SK-N-SH treated with all-trans-retinoic acid at 6 μM for 48 hours (cell line): ENCODE data around the gene PIK3R6.

Source experiments
- ARNTL ChIP-seq: fragments of 450-650 bp; formaldehyde crosslinking; IDR thresholded peaks from 2 replicates; pipeline ENCODE4 v1.5.0; 2020; ENCODE audit warnings: low read depth, mild to moderate bottlenecking, moderate library complexity, borderline replicate concordance
- BACH2 ChIP-seq: fragments of 250-450 bp; sonication (Bioruptor Pico); IDR thresholded peaks from 2 replicates; pipeline ENCODE4 v1.9.0; 2021; ENCODE audit warnings: mild to moderate bottlenecking, borderline replicate concordance
- GLIS3 ChIP-seq: fragments of 250-450 bp; sonication (Bioruptor Pico); IDR thresholded peaks from 2 replicates; pipeline ENCODE4 v1.5.0; 2020; ENCODE audit warnings: mild to moderate bottlenecking, moderate library complexity
- ZFP30 ChIP-seq: fragments of 450-650 bp; formaldehyde crosslinking; IDR thresholded peaks from 2 replicates; pipeline ENCODE4 v1.5.0; 2022; ENCODE audit warnings: mild to moderate bottlenecking, moderate library complexity
- TF ChIP-seq, protein P1 (sequence below): fragments of 250-450 bp; sonication (Bioruptor Pico); IDR thresholded peaks from 2 replicates; pipeline ENCODE4 v1.8.0; 2020; ENCODE audit warnings: mild to moderate bottlenecking, moderate library complexity, borderline replicate concordance

- no peak for TF ChIP-seq ZFP30
- TF ChIP-seq BACH2 = no peak
- TF ChIP-seq GLIS3 (CRISPR knock-in tag) = no peak
- TF ChIP-seq ARNTL (CRISPR knock-in tag) = no peak
- TF ChIP-seq, protein P1, sequence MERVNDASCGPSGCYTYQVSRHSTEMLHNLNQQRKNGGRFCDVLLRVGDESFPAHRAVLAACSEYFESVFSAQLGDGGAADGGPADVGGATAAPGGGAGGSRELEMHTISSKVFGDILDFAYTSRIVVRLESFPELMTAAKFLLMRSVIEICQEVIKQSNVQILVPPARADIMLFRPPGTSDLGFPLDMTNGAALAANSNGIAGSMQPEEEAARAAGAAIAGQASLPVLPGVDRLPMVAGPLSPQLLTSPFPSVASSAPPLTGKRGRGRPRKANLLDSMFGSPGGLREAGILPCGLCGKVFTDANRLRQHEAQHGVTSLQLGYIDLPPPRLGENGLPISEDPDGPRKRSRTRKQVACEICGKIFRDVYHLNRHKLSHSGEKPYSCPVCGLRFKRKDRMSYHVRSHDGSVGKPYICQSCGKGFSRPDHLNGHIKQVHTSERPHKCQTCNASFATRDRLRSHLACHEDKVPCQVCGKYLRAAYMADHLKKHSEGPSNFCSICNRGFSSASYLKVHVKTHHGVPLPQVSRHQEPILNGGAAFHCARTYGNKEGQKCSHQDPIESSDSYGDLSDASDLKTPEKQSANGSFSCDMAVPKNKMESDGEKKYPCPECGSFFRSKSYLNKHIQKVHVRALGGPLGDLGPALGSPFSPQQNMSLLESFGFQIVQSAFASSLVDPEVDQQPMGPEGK (CRISPR knock-in tag) = no peak
These were observed 113.5 kb downstream of the PIK3R6 start for GRCh38 chr17:8753976-8754440.
